ENCODE data around the gene KDM4B. TPM values are rescaled to one million over a fixed set of nuclear protein-coding genes. Genes with fewer than 3 reads are reported as not detected.

The KDM4B gene
- total and polyA plus RNA-seq, 2 of the 8 experiments (the other 6 are each of a cell fraction or from before 2014, with no cell fraction given), result 12.0 to 31.9 TPM

GRCh38 chr19:4923276-4923747 lies 45.6 kb upstream of the KDM4B start:
- Histone ChIP-seq H3K36me3 (ENCODE audit: control insufficient read depth in 2 of 4, insufficient read depth in 4 of 4, low read length in 3 of 4) (peaks cover 0 to 8% (median 3%) of the 10 kb centered on the region in 4 experiments; a peak in 1 of 8 replicates), H3K23me2 (ENCODE audit: low read depth, low read length) (no peaks in the 10 kb centered on the region), H3K27me3 (replicated peaks in 1 of 4; ENCODE audit: control insufficient read depth in 3 of 4, extremely low read depth in 1 of 4, insufficient read depth in 3 of 4, low read length in 3 of 4) (no peaks in the 10 kb centered on the region), H3K4me2 (ENCODE audit: insufficient read depth in 1 of 2, low read depth in 2 of 2, low read length in 2 of 2) (no peak overlapping the region), H2BK20ac (ENCODE audit: low read length) (no peak overlapping the region), H4K8ac (ENCODE audit: extremely low read depth, insufficient read depth, low read length) (no peak overlapping the region; the same call in 1 of the 2 replicates), H3K4ac (replicated peaks; ENCODE audit: insufficient read length, low read depth, low read length) (no peak overlapping the region), H3K56ac (replicated peaks; ENCODE audit: insufficient read length, low read depth, low read length) (no peak overlapping the region), H3K14ac (ENCODE audit: insufficient read length) (no peak overlapping the region), H2AFZ (ENCODE audit: low read length) (no peak overlapping the region), H2AK5ac (ENCODE audit: low read depth, low read length) (no peak overlapping the region), H3K27ac (ENCODE audit: low read depth, low read length) (no peak overlapping the region; the same call in 1 of the 2 replicates), H2BK12ac (ENCODE audit: low read depth, low read length) (no peak overlapping the region), H3K23ac (ENCODE audit: insufficient read length) (no peak overlapping the region), H2BK15ac (ENCODE audit: low read length) (no peak overlapping the region), H3K9ac (replicated peaks in 1 of 4; ENCODE audit: extremely low read depth in 1 of 4, low read depth in 3 of 4, low read length in 3 of 4) (no peak overlapping the region), H4K20me1 (replicated peaks in 1 of 2; ENCODE audit: control insufficient read depth in 1 of 2, insufficient read depth in 2 of 2, low read length in 2 of 2) (peaks cover 11 to 21% of the 10 kb centered on the region in 2 experiments), H3K79me1 (ENCODE audit: low read depth, low read length) (peaks cover 11% of the 10 kb centered on the region), H3K18ac (ENCODE audit: extremely low read depth, low read length) (no peak overlapping the region), H4K91ac (replicated peaks; ENCODE audit: insufficient read length, low read length) (no peak overlapping the region), H3K79me2 (ENCODE audit: control insufficient read depth in 1 of 2, insufficient read depth in 2 of 2, low read length in 2 of 2) (peaks cover 0 to 57% of the 10 kb centered on the region in 2 experiments; a peak in 3 of 4 replicates), H2BK5ac (ENCODE audit: low read depth, low read length) (no peak overlapping the region), H3K4me3 (ENCODE audit: extremely low read depth in 1 of 4, insufficient read depth in 2 of 4, low read depth in 3 of 4, low read length in 4 of 4) (no peak overlapping the region), H4K5ac (ENCODE audit: insufficient read length, low read depth, low read length) (no peak overlapping the region), H3K9me3 (ENCODE audit: insufficient read depth in 2 of 2, low read depth in 1 of 2, low read length in 1 of 2) (no peaks in the 10 kb centered on the region), H2BK120ac (replicated peaks; ENCODE audit: low read depth, low read length) (no peak overlapping the region), H3K4me1 (replicated peaks in 1 of 4; ENCODE audit: control insufficient read depth in 3 of 4, insufficient read depth in 4 of 4, low read length in 3 of 4) (peaks cover 0 to 9% (median 3%) of the 10 kb centered on the region in 4 experiments; a peak in 3 of 7 replicates)
- DNase-seq (ENCODE audit: low read depth in 1 of 2, low spot score in 2 of 2) (no peak), FAIRE-seq (no peak)
- TF ChIP-seq MAX (IDR thresholded peaks at IDR 0.05) (no peak), RBBP5 (IDR thresholded peaks at IDR 0.05; ENCODE audit: borderline replicate concordance, low read depth, low read length) (no peak), HDAC2 (IDR thresholded peaks at IDR 0.05; ENCODE audit: borderline replicate concordance in 1 of 2, low read depth in 2 of 2, low read length in 2 of 2) (no peak), KDM1A (IDR thresholded peaks at IDR 0.05; ENCODE audit: borderline replicate concordance, low read length) (no peak), POLR2AphosphoS5 (IDR thresholded peaks at IDR 0.05; ENCODE audit: low read depth, low read length) (no peak), GTF2F1 (IDR thresholded peaks at IDR 0.05; ENCODE audit: borderline replicate concordance, low read depth, low read length) (no peak), JUND (IDR thresholded peaks at IDR 0.05; ENCODE audit: low read length) (no peak), EZH2 (IDR thresholded peaks at IDR 0.05; ENCODE audit: low read depth, low read length, severe bottlenecking) (no peak), SUZ12 (IDR thresholded peaks at IDR 0.05; ENCODE audit: low read length) (no peak)
- POLR2A ChIA-PET (ENCODE audit: partially characterized antibody), result no interaction called here
- CTCF ChIA-PET (ENCODE audit: partially characterized antibody), result interaction anchor here (0.7 to 2.2 kb wide), 4 partner anchors 9 to 114 kb away, joined by 3 to 12 read pairs (median 4); no protein-coding TSS in a partner anchor
- 94% methylated on average over 19 of the region's 21 CpGs; no CpG with 5 or more reads in 1 of the 2 experiments for WGBS, 2 experiments (ENCODE audit: extremely low coverage in 1 of 2, insufficient coverage in 1 of 2, insufficient read length in 1 of 2, insufficient replicate concordance in 2 of 2, low coverage in 1 of 2, low lambda C conversion rate in 2 of 2, missing lambda C conversion rate in 1 of 2)
